ENCODE data around the gene PRR5L. TPM values are rescaled to one million over a fixed set of nuclear protein-coding genes. Genes with fewer than 3 reads are reported as not detected.

The PRR5L gene
- total and polyA plus RNA-seq, 2 donors: 4.1 to 5.9 TPM

DNA sequence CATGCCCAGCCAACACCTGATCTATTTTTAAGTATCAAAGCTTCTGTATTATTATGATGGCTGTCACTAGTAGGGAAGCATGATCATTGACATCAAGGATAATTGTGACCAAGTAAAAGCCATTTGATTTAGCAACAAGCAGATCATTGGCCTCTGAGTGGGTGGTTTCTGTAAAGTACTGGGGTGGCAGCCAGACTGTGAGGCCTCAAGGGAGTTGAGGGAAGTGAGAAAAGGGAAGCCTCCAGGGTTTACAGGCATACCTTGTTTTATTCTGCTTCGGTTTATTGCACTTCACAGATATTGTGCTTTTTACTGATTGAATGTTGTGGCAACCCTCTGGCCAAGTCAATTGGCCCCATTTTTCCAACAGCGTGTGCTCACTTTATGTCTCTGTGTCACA lies 60.1 kb downstream of the PRR5L start:
- Histone ChIP-seq H3K27me3 (ENCODE audit: control insufficient read depth in 2 of 2, insufficient read depth in 1 of 2, low read length in 1 of 2) (peaks cover 0 to 16% of the 10 kb centered on the region in 2 donors), H3K4me1 (ENCODE audit: control insufficient read depth in 2 of 2, insufficient read depth in 2 of 2, low read length in 2 of 2) (peaks cover 3 to 19% of the 10 kb centered on the region in 2 donors), H3K9me3 (ENCODE audit: control insufficient read depth in 2 of 2, insufficient read depth in 1 of 2, low read length in 1 of 2) (no peaks in the 10 kb centered on the region), H3K4me3 (ENCODE audit: low read length in 2 of 2) (no peak overlapping the region), H3K36me3 (ENCODE audit: control insufficient read depth in 2 of 2, insufficient read depth in 2 of 2, low read length in 1 of 2) (no peaks in the 10 kb centered on the region), H3K27ac (ENCODE audit: low read depth in 1 of 2, low read length in 1 of 2) (no peak overlapping the region)
- 72% methylated on average over 2 of the region's 2 CpGs for WGBS
- DNase-seq (ENCODE audit: low read depth in 6 of 9, low spot score in 9 of 9): no peak

DNA sequence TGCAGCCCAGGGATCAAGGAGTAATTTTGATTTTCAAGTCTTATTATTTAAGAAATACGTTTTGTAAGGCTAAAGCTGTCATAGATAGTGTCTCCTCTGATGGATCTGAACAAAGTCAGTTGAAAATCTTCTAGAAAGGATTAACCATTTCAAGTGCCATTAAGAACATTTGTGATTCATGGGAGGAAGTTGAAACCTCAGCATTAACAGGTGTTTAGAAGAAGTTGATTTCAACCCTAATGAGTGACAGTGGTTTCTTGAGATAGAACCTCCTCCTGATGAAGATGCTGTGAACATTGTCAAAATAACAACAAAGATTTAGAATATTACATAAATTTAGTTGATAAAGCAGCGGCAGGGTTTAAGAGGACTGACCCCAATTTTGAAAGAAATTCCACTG lies 61.7 kb downstream of the PRR5L start:
- DNase-seq (ENCODE audit: low read depth in 6 of 9, low spot score in 9 of 9): no peak
- Histone ChIP-seq H3K27ac (ENCODE audit: low read depth in 1 of 2, low read length in 1 of 2) (no peak overlapping the region), H3K4me3 (ENCODE audit: low read length in 2 of 2) (no peak overlapping the region), H3K36me3 (ENCODE audit: control insufficient read depth in 2 of 2, insufficient read depth in 2 of 2, low read length in 1 of 2) (no peaks in the 10 kb centered on the region), H3K9me3 (ENCODE audit: control insufficient read depth in 2 of 2, insufficient read depth in 1 of 2, low read length in 1 of 2) (no peaks in the 10 kb centered on the region), H3K4me1 (ENCODE audit: control insufficient read depth in 2 of 2, insufficient read depth in 2 of 2, low read length in 2 of 2) (peaks cover 0 to 22% of the 10 kb centered on the region in 2 donors), H3K27me3 (ENCODE audit: control insufficient read depth in 2 of 2, insufficient read depth in 1 of 2, low read length in 1 of 2) (peaks cover 0 to 19% of the 10 kb centered on the region in 2 donors)
- 25% methylated on average over 2 of the region's 2 CpGs for WGBS

DNA sequence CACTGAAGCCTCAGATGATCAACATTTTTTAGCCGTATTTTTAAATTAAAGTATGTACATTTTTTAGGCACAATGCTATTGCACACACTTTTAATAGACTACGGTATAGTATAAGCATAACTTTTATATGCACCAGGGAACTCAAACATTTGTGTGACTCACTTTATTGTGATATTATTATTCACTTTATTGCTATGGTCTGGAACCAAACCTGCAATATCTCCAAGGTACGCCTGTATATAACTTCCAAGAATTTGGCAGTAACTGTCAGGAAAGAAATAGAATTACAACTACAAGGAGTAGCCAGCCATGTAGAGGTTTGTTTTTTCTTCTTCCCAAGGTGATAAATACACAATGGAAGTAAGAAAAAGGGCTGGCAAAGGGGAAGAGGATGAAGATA lies 62.3 kb downstream of the PRR5L start:
- no peak overlapping the region for H3K27ac ChIP-seq (ENCODE audit: low read depth in 1 of 2, low read length in 1 of 2)
- DNase-seq (ENCODE audit: low read depth in 6 of 9, low spot score in 9 of 9): no peak
- peaks cover 0 to 24% of the 10 kb centered on the region in 2 donors for H3K4me1 ChIP-seq (ENCODE audit: control insufficient read depth in 2 of 2, insufficient read depth in 2 of 2, low read length in 2 of 2)
- peaks cover 0 to 16% of the 10 kb centered on the region in 2 donors for H3K27me3 ChIP-seq (ENCODE audit: control insufficient read depth in 2 of 2, insufficient read depth in 1 of 2, low read length in 1 of 2)
- H3K9me3 ChIP-seq (ENCODE audit: control insufficient read depth in 2 of 2, insufficient read depth in 1 of 2, low read length in 1 of 2): no peaks in the 10 kb centered on the region
- WGBS: 98% methylated on average over 3 of the region's 3 CpGs
- no peak overlapping the region for H3K4me3 ChIP-seq (ENCODE audit: low read length in 2 of 2)
- no peaks in the 10 kb centered on the region for H3K36me3 ChIP-seq (ENCODE audit: control insufficient read depth in 2 of 2, insufficient read depth in 2 of 2, low read length in 1 of 2)

DNA sequence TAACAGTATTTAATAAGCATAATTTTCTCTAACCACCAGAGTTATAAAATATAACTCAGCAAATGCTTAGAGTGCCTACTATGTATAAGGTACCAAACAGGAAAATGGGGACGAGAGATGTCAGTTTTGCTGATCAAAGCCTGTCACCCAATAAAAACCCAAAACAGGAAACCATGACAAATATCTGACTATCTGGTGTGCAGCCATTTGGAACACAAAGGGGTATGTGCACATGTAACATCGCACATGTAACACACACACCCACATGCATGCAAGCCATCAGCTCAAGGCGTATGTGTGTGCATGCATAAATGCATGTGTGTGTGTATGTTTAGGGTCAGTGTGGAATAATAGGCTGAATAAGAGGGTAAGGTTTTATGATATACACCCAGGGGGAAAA lies 64.2 kb downstream of the PRR5L start:
- 72% methylated on average over 3 of the region's 3 CpGs for WGBS
- H3K4me1 ChIP-seq (ENCODE audit: control insufficient read depth in 2 of 2, insufficient read depth in 2 of 2, low read length in 2 of 2): peaks cover 4 to 29% of the 10 kb centered on the region in 2 donors
- H3K9me3 ChIP-seq (ENCODE audit: control insufficient read depth in 2 of 2, insufficient read depth in 1 of 2, low read length in 1 of 2): no peaks in the 10 kb centered on the region
- H3K27me3 ChIP-seq (ENCODE audit: control insufficient read depth in 2 of 2, insufficient read depth in 1 of 2, low read length in 1 of 2): peaks cover 0 to 5% of the 10 kb centered on the region in 2 donors
- DNase-seq (ENCODE audit: low read depth in 6 of 9, low spot score in 9 of 9): no peak
- H3K4me3 ChIP-seq (ENCODE audit: low read length in 2 of 2): no peak overlapping the region
- no peaks in the 10 kb centered on the region for H3K36me3 ChIP-seq (ENCODE audit: control insufficient read depth in 2 of 2, insufficient read depth in 2 of 2, low read length in 1 of 2)
- H3K27ac ChIP-seq (ENCODE audit: low read depth in 1 of 2, low read length in 1 of 2): no peak overlapping the region

DNA sequence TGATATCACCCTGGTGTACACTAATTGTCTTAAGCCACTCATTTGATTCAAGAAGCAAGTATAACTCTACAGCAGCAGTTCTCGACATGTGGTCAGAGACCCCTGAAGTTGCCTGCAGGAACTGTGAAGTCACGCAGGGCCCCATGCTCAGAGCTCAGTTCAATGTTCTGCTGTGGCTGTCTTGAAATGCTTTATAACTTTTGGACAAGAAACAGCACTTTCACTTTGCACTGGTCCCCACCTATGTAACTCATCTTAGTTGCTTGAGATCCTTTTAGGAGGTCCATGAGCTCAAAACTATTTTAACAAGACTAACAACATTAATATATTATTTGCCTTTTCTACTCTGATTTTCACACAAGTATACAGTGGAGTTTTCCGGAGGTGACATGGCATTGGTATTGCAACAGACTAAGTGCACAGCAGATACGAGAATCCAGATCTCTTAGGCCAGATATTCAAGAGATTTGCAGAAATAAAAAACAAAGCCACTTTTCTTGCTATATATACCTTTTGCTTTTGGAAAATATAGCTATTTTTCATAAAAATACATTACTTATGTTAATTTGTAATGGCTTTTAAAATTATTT lies 64.8 kb downstream of the PRR5L start:
- DNase-seq (ENCODE audit: low read depth in 6 of 9, low spot score in 9 of 9): no peak
- Histone ChIP-seq H3K4me1 (ENCODE audit: control insufficient read depth in 2 of 2, insufficient read depth in 2 of 2, low read length in 2 of 2) (peaks cover 4 to 28% of the 10 kb centered on the region in 2 donors), H3K9me3 (ENCODE audit: control insufficient read depth in 2 of 2, insufficient read depth in 1 of 2, low read length in 1 of 2) (no peaks in the 10 kb centered on the region), H3K36me3 (ENCODE audit: control insufficient read depth in 2 of 2, insufficient read depth in 2 of 2, low read length in 1 of 2) (no peaks in the 10 kb centered on the region), H3K27ac (ENCODE audit: low read depth in 1 of 2, low read length in 1 of 2) (no peak overlapping the region), H3K27me3 (ENCODE audit: control insufficient read depth in 2 of 2, insufficient read depth in 1 of 2, low read length in 1 of 2) (peaks cover 0 to 5% of the 10 kb centered on the region in 2 donors), H3K4me3 (ENCODE audit: low read length in 2 of 2) (no peak overlapping the region)
- WGBS: 45% methylated on average over 4 of the region's 4 CpGs

DNA sequence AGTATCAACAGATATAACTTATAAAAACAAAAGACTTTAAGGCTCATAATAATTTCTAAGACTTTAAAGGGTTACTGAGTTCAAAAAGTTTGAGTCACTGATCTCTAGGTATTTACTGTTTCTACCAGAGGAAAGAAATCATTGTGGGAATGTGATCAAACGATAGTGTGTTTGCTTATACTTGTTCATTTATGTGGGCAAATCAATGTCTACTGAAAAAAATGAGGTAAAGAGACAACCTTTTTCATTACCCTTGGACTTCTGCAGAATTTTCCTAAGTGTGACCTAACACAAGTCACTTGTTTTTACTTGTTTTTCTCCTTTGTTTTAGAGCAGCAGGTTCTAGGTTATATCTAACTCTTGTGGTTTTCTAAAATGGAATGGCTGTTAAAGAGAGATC lies 65.4 kb downstream of the PRR5L start:
- no peak for DNase-seq (ENCODE audit: low read depth in 6 of 9, low spot score in 9 of 9)
- H3K36me3 ChIP-seq (ENCODE audit: control insufficient read depth in 2 of 2, insufficient read depth in 2 of 2, low read length in 1 of 2): no peaks in the 10 kb centered on the region
- no peaks in the 10 kb centered on the region for H3K9me3 ChIP-seq (ENCODE audit: control insufficient read depth in 2 of 2, insufficient read depth in 1 of 2, low read length in 1 of 2)
- peaks cover 4 to 27% of the 10 kb centered on the region in 2 donors for H3K4me1 ChIP-seq (ENCODE audit: control insufficient read depth in 2 of 2, insufficient read depth in 2 of 2, low read length in 2 of 2)
- 13% methylated on average over 1 of the region's 1 CpG for WGBS
- peaks cover 0 to 5% of the 10 kb centered on the region in 2 donors for H3K27me3 ChIP-seq (ENCODE audit: control insufficient read depth in 2 of 2, insufficient read depth in 1 of 2, low read length in 1 of 2)
- H3K27ac ChIP-seq (ENCODE audit: low read depth in 1 of 2, low read length in 1 of 2): no peak overlapping the region
- no peak overlapping the region for H3K4me3 ChIP-seq (ENCODE audit: low read length in 2 of 2)

DNA sequence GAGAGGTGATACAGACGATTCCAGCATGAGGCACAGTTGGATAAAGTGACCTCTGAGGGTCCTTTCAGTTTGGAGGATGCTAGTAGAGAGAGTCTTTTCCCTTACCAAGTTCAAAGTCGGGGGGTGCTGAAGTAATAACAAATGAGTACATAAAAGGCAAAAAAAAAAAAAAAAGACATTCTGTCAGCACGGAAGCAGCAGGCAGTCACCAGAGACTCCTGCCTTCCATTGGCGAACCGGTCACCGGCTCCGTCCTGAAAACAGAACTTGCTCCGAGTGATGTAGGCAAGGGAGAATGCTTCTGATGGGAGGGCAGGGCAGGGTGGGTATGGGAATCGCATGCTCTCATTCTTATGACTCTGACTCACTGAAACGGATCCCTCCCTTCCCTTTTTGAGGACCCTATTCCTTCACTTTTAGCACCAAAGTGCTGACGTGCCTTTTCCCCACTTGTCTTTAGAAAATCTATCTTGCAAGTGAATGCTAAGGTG lies 65.9 kb downstream of the PRR5L start:
- H3K9me3 ChIP-seq (ENCODE audit: control insufficient read depth in 2 of 2, insufficient read depth in 1 of 2, low read length in 1 of 2): no peaks in the 10 kb centered on the region
- H3K27ac ChIP-seq (ENCODE audit: low read depth in 1 of 2, low read length in 1 of 2): no peak overlapping the region
- no peak overlapping the region for H3K4me3 ChIP-seq (ENCODE audit: low read length in 2 of 2)
- no peak for DNase-seq (ENCODE audit: low read depth in 6 of 9, low spot score in 9 of 9)
- H3K4me1 ChIP-seq (ENCODE audit: control insufficient read depth in 2 of 2, insufficient read depth in 2 of 2, low read length in 2 of 2): peaks cover 4 to 27% of the 10 kb centered on the region in 2 donors
- H3K27me3 ChIP-seq (ENCODE audit: control insufficient read depth in 2 of 2, insufficient read depth in 1 of 2, low read length in 1 of 2): peaks cover 0 to 5% of the 10 kb centered on the region in 2 donors
- WGBS: 59% methylated on average over 11 of the region's 11 CpGs
- no peaks in the 10 kb centered on the region for H3K36me3 ChIP-seq (ENCODE audit: control insufficient read depth in 2 of 2, insufficient read depth in 2 of 2, low read length in 1 of 2)

DNA sequence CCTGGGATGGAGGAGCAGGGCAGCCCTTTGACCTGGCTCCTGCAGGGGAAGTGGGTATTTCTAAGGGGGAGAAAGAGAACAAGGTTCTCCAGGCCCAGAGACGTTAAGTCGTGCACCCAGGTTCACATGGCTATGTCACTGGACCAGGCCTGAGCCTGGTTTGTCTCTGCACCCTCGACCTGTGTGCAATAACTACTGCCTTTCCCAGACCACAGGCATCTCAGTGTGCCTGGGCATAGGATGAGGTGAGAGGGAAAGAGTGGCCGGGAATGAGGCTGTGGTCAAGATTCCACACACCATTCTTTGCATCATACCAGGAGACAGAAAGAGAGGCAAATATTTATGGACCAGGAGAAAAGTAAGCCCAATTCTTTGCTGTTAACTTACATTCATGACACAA lies 66.8 kb downstream of the PRR5L start:
- no peaks in the 10 kb centered on the region for H3K36me3 ChIP-seq (ENCODE audit: control insufficient read depth in 2 of 2, insufficient read depth in 2 of 2, low read length in 1 of 2)
- 78% methylated on average over 4 of the region's 4 CpGs for WGBS
- no peak for DNase-seq (ENCODE audit: low read depth in 6 of 9, low spot score in 9 of 9)
- H3K27ac ChIP-seq (ENCODE audit: low read depth in 1 of 2, low read length in 1 of 2): no peak overlapping the region
- H3K4me3 ChIP-seq (ENCODE audit: low read length in 2 of 2): no peak overlapping the region
- H3K4me1 ChIP-seq (ENCODE audit: control insufficient read depth in 2 of 2, insufficient read depth in 2 of 2, low read length in 2 of 2): peaks cover 4 to 27% of the 10 kb centered on the region in 2 donors
- peaks cover 0 to 5% of the 10 kb centered on the region in 2 donors for H3K27me3 ChIP-seq (ENCODE audit: control insufficient read depth in 2 of 2, insufficient read depth in 1 of 2, low read length in 1 of 2)
- no peaks in the 10 kb centered on the region for H3K9me3 ChIP-seq (ENCODE audit: control insufficient read depth in 2 of 2, insufficient read depth in 1 of 2, low read length in 1 of 2)

DNA sequence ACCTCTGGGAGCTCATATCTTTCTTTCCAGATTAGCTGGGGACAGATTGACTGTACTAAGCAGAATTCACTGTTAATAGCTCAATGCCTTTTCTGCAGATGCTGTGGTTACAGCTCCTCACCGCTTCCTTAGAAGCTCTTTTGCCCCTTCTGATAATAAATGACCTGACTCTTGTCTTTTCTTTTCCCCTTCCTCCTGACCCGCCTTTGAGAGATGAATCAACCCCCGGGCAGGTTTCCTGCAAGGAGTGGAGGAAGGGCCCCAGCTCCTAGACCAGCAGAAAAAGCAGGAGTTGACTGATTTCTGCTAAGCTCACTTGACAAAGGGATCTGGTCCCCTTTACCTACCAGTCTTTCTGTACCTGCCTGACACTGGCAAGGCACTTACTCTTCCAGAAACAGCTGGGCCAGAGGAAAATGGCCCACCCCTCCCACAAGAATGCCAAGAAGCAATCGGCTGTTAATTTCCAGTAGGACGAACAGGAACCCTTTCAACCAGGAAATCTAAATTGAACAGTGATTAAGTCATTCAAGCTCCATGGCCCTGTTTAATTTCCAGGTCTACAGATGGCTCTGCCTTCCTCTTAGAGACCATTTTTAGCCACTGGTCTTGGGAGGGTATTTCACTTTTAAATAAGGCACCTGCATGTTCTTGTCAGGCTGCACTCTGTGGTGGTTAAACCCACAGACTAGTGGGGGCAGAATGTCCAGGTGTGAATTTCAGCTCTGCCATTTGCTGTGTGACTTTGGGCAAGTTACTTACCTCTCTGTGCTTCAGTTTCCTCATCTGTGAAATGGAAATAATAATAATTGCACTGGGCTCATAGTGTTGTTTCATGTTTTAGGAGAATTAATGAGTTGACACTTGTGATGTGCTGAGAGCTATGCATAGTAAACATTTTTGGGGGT lies 67.5 kb downstream of the PRR5L start:
- no peaks in the 10 kb centered on the region for H3K9me3 ChIP-seq (ENCODE audit: control insufficient read depth in 2 of 2, insufficient read depth in 1 of 2, low read length in 1 of 2)
- no peak for DNase-seq (ENCODE audit: low read depth in 6 of 9, low spot score in 9 of 9)
- H3K4me3 ChIP-seq (ENCODE audit: low read length in 2 of 2): no peak overlapping the region
- H3K27ac ChIP-seq (ENCODE audit: low read depth in 1 of 2, low read length in 1 of 2): no peak overlapping the region
- no peaks in the 10 kb centered on the region for H3K36me3 ChIP-seq (ENCODE audit: control insufficient read depth in 2 of 2, insufficient read depth in 2 of 2, low read length in 1 of 2)
- 32% methylated on average over 5 of the region's 5 CpGs for WGBS
- peaks cover 4 to 27% of the 10 kb centered on the region in 2 donors for H3K4me1 ChIP-seq (ENCODE audit: control insufficient read depth in 2 of 2, insufficient read depth in 2 of 2, low read length in 2 of 2)
- peaks cover 0 to 5% of the 10 kb centered on the region in 2 donors for H3K27me3 ChIP-seq (ENCODE audit: control insufficient read depth in 2 of 2, insufficient read depth in 1 of 2, low read length in 1 of 2)
